Body of pancreas (tissue), 4 donors: ENCODE results near the gene NLRP12. TPM values are rescaled to one million over a fixed set of nuclear protein-coding genes. Genes with fewer than 3 reads are reported as not detected.
A peak's percentile ranks its signal among the peaks of the same experiment; 100 is the strongest.

Source experiments
- ATAC-seq: fragments of 150-250 bp; one replicate; pipeline ENCODE4 v1.9.1; 2016
- DNase-seq, 4 donors: peaks; one replicate each; pipeline ENCODE4 v3.0.0-alpha.2; 2019
- H3K27ac ChIP-seq, 4 donors: fragments of 200-600 bp; sonication (generic); 1 replicate in 3 of 4; 2 replicates in 1 of 4; pipeline versions ENCODE4 v1.5.1 to v1.6.1; 2016 to 2019; ENCODE audit warnings: mild to moderate bottlenecking in 1 of 4, mixed read lengths in 1 of 4, moderate library complexity in 1 of 4
- H3K27me3 ChIP-seq, 2 donors: fragments of 200-600 bp; sonication (generic); one replicate each; pipeline ENCODE4 v1.6.0; 2016; ENCODE audit warnings: mild to moderate bottlenecking in 1 of 2
- H3K36me3 ChIP-seq, 2 donors: fragments of 200-600 bp; sonication (generic); replicated peaks in 1 of 2; 2 replicates each; pipeline ENCODE4 v1.5.1; 2016; ENCODE audit warnings: low read depth in 2 of 2; ENCODE audit not compliant: insufficient read depth in 1 of 2
- H3K4me1 ChIP-seq: fragments of 200-600 bp; sonication (generic); one replicate; pipeline ENCODE4 v1.6.0; 2016
- H3K4me3 ChIP-seq, 2 donors: fragments of 200-600 bp; sonication (generic); 1 replicate in 1 of 2; 2 replicates in 1 of 2; pipeline ENCODE4 v1.5.1; 2016 to 2019
- H3K9me3 ChIP-seq, 3 donors: fragments of 200-600 bp; sonication (generic); 1 replicate in 2 of 3; 2 replicates in 1 of 3; pipeline ENCODE4 v1.5.1; 2016
- POLR2A ChIP-seq, 3 donors: fragments of 450-650 bp; IDR thresholded peaks; one replicate each; pipeline ENCODE4 v1.6.1; 2016; ENCODE audit warnings: antibody characterized with exemption in 3 of 3, mild to moderate bottlenecking in 2 of 3
- WGBS, 2 donors: methylation state at CpG; one replicate each; pipeline ENCODE4 v1.1.5; 2017; 5-methylcytosine and 5-hydroxymethylcytosine counted together
- intact Hi-C: fragments of 100-400 bp; cut with DNase I; formaldehyde crosslinking; loops from one replicate; pipeline ENCODE4 v1.15.1; 2023
- total RNA-seq, 2 donors: library from RNA; depleted of rRNA; stranded (reverse); fragments of >200 nt; gene quantifications; one replicate each; pipeline ENCODE4 v1.1.0, GENCODE V29; 2016
- TF ChIP-seq, protein P1 (sequence below), 7 experiments: fragments of 450-650 bp in 4 of 7; fragments of 200-600 bp in 3 of 7; sonication (generic) in 3 of 7; IDR thresholded peaks; one replicate each; pipeline ENCODE4 v1.5.1; 2016 to 2019; ENCODE audit warnings: antibody characterized with exemption in 7 of 7

The NLRP12 gene
- total RNA-seq, 2 donors from 2014 or later = 0.26 TPM; not detected in 1

DNA sequence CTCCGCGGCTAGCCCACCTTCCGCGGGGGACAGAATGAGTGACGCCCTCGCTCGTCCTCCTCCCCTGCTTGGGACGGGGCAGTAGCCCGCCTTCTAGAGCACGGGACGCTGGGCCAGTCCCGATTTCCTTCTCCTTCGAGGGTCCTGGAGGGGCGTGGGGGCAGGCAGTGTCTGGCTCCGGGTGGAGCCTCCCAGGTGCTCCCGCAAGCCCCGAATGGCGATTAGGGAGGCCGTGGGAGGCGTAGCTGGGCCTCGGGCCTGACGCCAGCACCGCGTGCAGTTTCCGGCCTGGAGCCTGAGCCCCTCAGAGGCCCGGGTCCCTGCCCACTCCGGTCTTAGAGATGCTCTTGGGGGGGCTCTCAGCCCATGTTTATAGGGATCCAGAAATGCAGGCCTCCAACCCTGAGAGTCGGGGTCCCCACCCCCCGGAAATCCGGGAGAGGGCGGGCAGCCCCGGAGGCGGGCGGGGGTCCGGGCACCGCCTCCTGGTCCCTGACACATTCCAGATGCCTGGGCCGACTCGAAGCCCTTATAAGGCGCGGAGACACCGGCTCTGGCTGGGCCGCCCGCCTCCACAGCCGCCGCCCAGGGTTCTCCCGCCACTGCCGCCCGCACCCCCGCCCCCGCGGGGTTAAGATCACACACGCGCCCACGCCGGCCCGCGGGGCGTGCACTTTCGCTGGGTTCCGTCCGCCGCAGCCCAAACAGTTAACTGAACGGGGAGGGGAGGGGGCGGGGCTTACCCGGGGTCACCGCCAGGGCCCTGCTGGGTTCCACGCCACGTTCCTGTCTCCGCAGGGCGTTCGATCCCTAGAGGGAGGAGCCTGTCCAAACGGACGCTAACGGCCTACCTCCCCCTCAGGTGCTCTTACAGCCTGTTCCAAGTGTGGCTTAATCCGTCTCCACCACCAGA, 45.0 kb upstream of the NLRP12 start:
- no peaks in the 10 kb centered on the region for H3K9me3 ChIP-seq
- intact Hi-C loops = no loop called here
- WGBS, 2 donors = 0 to 1% methylated on average over 6 to 57 of the region's 75 CpGs
- peak overlapping the region; percentile 78 to 94 (median 86) for H3K27ac ChIP-seq
- TF ChIP-seq POLR2A (IDR thresholded peaks at IDR 0.05) = peak; percentile 29 to 66 (median 51)
- TF ChIP-seq, protein P1, sequence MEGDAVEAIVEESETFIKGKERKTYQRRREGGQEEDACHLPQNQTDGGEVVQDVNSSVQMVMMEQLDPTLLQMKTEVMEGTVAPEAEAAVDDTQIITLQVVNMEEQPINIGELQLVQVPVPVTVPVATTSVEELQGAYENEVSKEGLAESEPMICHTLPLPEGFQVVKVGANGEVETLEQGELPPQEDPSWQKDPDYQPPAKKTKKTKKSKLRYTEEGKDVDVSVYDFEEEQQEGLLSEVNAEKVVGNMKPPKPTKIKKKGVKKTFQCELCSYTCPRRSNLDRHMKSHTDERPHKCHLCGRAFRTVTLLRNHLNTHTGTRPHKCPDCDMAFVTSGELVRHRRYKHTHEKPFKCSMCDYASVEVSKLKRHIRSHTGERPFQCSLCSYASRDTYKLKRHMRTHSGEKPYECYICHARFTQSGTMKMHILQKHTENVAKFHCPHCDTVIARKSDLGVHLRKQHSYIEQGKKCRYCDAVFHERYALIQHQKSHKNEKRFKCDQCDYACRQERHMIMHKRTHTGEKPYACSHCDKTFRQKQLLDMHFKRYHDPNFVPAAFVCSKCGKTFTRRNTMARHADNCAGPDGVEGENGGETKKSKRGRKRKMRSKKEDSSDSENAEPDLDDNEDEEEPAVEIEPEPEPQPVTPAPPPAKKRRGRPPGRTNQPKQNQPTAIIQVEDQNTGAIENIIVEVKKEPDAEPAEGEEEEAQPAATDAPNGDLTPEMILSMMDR (IDR thresholded peaks at IDR 0.05) = peak; percentile 26 to 72 (median 60)
- H3K4me3 ChIP-seq = peak overlapping the region; percentile 66 to 76
- DNase-seq = peak; percentile 89 to 93 (median 92)
- H3K36me3 ChIP-seq = peaks cover 3 to 9% of the 10 kb centered on the region in 2 donors
- ATAC-seq = peak; percentile 68
- no peaks in the 10 kb centered on the region for H3K27me3 ChIP-seq
- H3K4me1 ChIP-seq = peaks cover 50% of the 10 kb centered on the region

- no peaks in the 10 kb centered on the region for H3K27me3 ChIP-seq
- H3K9me3 ChIP-seq = no peaks in the 10 kb centered on the region
- TF ChIP-seq, protein P1 (IDR thresholded peaks at IDR 0.05) = no peak
- no peak for TF ChIP-seq POLR2A (IDR thresholded peaks at IDR 0.05)
- WGBS, 2 donors = 0% methylated on average over 21 to 34 of the region's 37 CpGs
- peak; percentile 44 to 59 (median 54) for DNase-seq
- H3K36me3 ChIP-seq = peaks cover 0 to under 1% of the 10 kb centered on the region in 2 donors
- peaks cover 53% of the 10 kb centered on the region for H3K4me1 ChIP-seq
- H3K4me3 ChIP-seq = peak overlapping the region; percentile 66 to 76
- intact Hi-C loops = no loop called here
- ATAC-seq = peak; percentile 12
- peak overlapping the region; percentile 78 to 94 (median 86) for H3K27ac ChIP-seq
Observed at GRCh38 chr19:53868091-53868891, 44.2 kb upstream of the NLRP12 start.

GRCh38 chr19:53867225-53868090, 43.3 kb upstream of the NLRP12 start, which contains the start of gene MYADM:
MYADM (plus strand) TSS chr19:53867883; CDS start chr19:53873530, 5,647 bp downstream.
- 4 to 16% methylated on average over 12 to 35 of the region's 37 CpGs for WGBS, 2 donors
- H3K4me1 ChIP-seq = peaks cover 53% of the 10 kb centered on the region
- TF ChIP-seq, protein P1 (IDR thresholded peaks at IDR 0.05) = peak in 1 of 7 experiments; percentile 2
- peak; percentile 57 to 84 (median 81) for TF ChIP-seq POLR2A (IDR thresholded peaks at IDR 0.05)
- H3K27ac ChIP-seq = peak within 1 kb of the TSS; percentile 78 to 94 (median 86)
- DNase-seq (peak; percentile 99 to 100 (median 99)), ATAC-seq (peak; percentile 76)
- no peaks in the 10 kb centered on the region for H3K36me3 ChIP-seq
- no peaks in the 10 kb centered on the region for H3K27me3 ChIP-seq
- H3K4me3 ChIP-seq = peak within 1 kb of the TSS; percentile 66 to 76
- H3K9me3 ChIP-seq = no peaks in the 10 kb centered on the region
- intact Hi-C loops = no loop called here

- H3K4me3 ChIP-seq = no peak overlapping the region
- H3K36me3 ChIP-seq = no peaks in the 10 kb centered on the region
- TF ChIP-seq, protein P1 (IDR thresholded peaks at IDR 0.05) = no peak
- no peak for TF ChIP-seq POLR2A (IDR thresholded peaks at IDR 0.05)
- peaks cover 53% of the 10 kb centered on the region for H3K4me1 ChIP-seq
- 49 to 52% methylated on average over 13 to 14 of the region's 14 CpGs for WGBS, 2 donors
- no peaks in the 10 kb centered on the region for H3K27me3 ChIP-seq
- DNase-seq (peak in 1 of 4 donors; percentile 33), ATAC-seq (no peak)
- intact Hi-C loops = no loop called here
- no peaks in the 10 kb centered on the region for H3K9me3 ChIP-seq
- H3K27ac ChIP-seq = peak overlapping the region; percentile 69 to 94 (median 84)
Observed at GRCh38 chr19:53866865-53867224, 42.7 kb upstream of the NLRP12 start.
